Measurements from ENCODE around the gene MYO3B.

- TF ChIP-seq CTCF (IDR thresholded peaks at IDR 0.05; ENCODE audit: low read depth, low read length, poor library complexity, severe bottlenecking) (no peak), EZH2phosphoT487 (IDR thresholded peaks at IDR 0.05; ENCODE audit: borderline replicate concordance, low read length) (no peak)
These were observed 336.2 kb downstream of the MYO3B start for GRCh38 chr2:170514140-170514539.

Measured in DOHH2 (cell line).